ENCODE measurements around the gene SERAC1. TPM values are rescaled to one million over a fixed set of nuclear protein-coding genes. Genes with fewer than 3 reads are reported as not detected.
"Not testable (repeated sequence)": the region's sequence is repeated elsewhere in the genome, so short reads cannot be mapped to it uniquely, and the experiment has no call there.

SERAC1 gene
- 10 to 100 TPM; 11.3 to 14.1 (median 13.8) TPM for polyA plus RNA-seq (ENCODE audit: insufficient read length in 3 of 3)
- long read RNA-seq, donor 1, partial matches to known transcripts, result 0 of 2 reads
- long read RNA-seq, donor 1, other reads (novel, unspliced or antisense), result 0 of 2 reads
- long read RNA-seq, donor 2, partial matches to known transcripts, result 0 of 2 reads
- long read RNA-seq, donor 2, other reads (novel, unspliced or antisense), result 0 of 2 reads
- long read RNA-seq, donor 3, full-length matches to known transcripts, result 2 of 237 reads
- long read RNA-seq, donor 3, partial matches to known transcripts, result 57 of 237 reads
- long read RNA-seq, donor 3, other reads (novel, unspliced or antisense), result 178 of 237 reads
- long read RNA-seq, donor 4, partial matches to known transcripts, result 0 of 2 reads
- long read RNA-seq, donor 4, other reads (novel, unspliced or antisense), result 0 of 2 reads
- long read RNA-seq, donor 5, result 0 reads
- long read RNA-seq, donor 6, result 0 reads
- long read RNA-seq, donor 7, partial matches to known transcripts, result 250 of 422 reads
- long read RNA-seq, donor 7, other reads (novel, unspliced or antisense), result 171 of 422 reads
- long read RNA-seq, donor 8, result 0 reads
- long read RNA-seq, donor 9, result 0 reads
- long read RNA-seq, donor 10, partial matches to known transcripts, result 0 of 2 reads
- long read RNA-seq, donor 10, other reads (novel, unspliced or antisense), result 0 of 2 reads
- long read RNA-seq, donor 11, partial matches to known transcripts, result 0 of 1 reads
- long read RNA-seq, donor 11, other reads (novel, unspliced or antisense), result 0 of 1 reads
- long read RNA-seq, donor 12, partial matches to known transcripts, result 35 of 155 reads
- long read RNA-seq, donor 12, other reads (novel, unspliced or antisense), result 119 of 155 reads
- long read RNA-seq, donor 13, result 0 reads
- long read RNA-seq, donor 14, partial matches to known transcripts, result 64 of 230 reads
- long read RNA-seq, donor 14, other reads (novel, unspliced or antisense), result 163 of 230 reads
- long read RNA-seq, donor 15, partial matches to known transcripts, result 44 of 87 reads
- long read RNA-seq, donor 15, other reads (novel, unspliced or antisense), result 42 of 87 reads
- long read RNA-seq, donor 16, partial matches to known transcripts, result 265 of 593 reads
- long read RNA-seq, donor 16, other reads (novel, unspliced or antisense), result 321 of 593 reads

DNA sequence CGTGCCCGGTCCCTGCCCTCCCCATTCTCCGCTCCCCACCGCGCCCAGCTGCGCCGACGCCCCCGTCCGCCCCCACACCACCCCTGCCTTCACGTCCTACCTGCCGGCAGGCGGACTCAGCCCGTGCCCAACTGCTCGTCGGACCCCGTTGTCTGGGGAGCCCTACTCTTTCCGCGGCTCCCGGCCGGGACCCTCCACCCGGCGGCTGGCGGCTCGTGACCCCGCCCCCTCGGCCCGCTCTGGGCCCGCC, at the start of gene SERAC1:
TSS of gene SERAC1 (minus strand) at position 223 of the 250 bp plus-strand sequence. CDS start 9,899 bp downstream, outside the sequence.
- no peak for DNase-seq (ENCODE audit: extremely low read depth in 1 of 11, low read depth in 9 of 11, low spot score in 4 of 11)

DNA sequence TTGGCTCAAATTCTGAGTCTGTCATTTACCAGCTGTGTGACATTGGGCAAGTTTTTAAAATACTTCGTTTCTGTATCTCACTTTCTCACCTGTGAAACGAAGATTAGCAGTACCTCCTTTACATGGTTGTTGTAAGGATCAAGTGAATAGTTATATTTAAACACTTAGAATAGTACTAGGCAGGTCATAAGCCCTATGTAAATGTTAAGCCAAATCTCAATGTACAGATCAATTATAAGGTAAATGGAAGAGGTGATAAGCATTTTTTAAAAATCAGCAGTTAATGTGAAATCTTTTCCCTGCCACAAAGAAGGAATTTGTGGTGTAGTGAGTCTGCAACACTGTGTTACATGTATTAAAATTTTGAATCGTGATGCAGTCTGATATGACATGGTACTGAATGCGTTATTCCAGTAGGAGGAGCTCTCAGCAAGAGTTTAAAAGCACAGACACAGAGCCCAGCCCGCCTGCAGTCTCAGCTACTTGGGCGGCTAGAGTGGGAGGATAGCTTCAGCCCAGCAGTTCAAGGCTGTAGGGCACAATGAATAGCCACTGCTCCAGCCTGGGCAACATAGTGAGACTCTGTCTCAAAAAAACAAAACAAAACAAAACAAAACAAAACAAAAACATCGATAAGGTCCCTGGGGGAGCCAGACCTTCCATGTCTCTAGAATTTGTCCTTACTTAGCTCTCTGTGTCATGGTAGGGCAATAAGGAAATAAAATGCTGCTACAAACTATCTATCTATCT, 46.0 kb upstream of the SERAC1 start:
- peak in 3 of 11 donors; percentile 42 to 63 (median 58) for DNase-seq (ENCODE audit: extremely low read depth in 1 of 11, low read depth in 9 of 11, low spot score in 4 of 11)

DNA sequence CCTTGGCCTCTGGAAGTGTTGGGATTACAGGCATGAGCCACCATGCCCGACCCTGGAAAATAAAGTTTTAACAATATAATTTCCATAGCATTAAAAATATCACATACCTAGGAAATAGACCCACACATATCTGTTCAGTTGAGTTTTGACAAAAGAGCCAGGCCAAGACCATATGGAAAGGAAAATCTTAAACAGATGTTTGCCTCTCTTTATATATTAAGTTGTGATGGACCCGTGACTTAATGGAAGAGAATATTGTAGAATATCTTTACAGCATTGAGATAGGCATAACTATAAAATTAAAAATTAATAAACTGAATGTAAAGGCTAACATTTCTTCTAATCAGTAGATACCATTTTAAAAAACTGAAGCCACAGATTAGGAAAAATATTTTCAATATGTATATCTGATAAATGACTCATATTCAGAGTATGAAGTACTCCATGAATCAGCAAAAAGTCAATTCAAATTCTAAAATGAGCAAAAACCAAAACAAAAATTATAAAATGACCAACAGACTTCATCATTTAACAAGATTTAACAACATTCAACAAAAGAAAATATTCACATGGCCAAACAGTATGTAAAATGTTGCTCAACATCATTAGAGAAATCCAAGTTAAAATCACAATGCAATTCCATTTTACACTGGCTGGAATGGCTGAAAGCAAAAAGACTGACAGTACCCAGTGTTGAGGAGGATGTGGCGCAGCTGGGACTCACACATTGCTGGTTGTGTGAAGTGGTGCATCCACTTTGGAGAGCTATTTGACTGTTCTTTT, 43.4 kb upstream of the SERAC1 start:
- no peak for DNase-seq (ENCODE audit: extremely low read depth in 1 of 11, low read depth in 9 of 11, low spot score in 4 of 11)

DNA sequence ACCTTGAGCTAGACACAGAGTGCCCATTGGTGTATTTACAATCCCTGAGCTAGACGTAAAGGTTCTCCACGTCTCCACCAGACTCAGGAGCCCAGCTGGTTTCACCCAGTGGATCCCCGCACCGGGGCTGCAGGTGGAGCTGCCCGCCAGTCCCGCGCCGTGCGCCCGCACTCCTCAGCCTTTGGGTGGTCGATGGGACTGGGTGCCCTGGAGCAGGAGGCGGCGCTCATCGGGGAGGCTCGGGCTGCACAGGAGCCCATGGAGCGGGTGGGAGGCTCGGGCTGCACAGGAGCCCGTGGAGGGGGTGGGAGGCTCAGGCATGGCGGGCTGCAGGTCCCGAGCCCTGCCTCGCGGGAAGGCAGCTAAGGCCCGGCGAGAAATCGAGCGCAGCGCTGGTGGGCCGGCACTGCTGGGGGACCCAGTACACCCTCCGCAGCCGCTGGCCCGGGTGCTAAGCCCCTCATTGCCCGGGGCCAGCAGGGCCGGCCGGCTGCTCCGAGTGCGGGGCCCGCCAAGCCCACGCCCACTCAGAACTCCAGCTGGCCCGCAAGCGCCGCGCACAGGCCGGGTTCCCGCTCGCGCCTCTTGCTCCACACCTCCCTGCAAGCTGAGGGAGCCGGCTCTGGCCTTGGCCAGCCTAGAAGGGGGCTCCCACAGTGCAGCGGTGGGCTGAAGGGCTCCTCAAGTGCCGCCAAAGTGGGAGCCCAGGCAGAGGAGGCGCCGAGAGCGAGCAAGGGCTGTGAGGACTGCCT, 41.7 kb upstream of the SERAC1 start:
- not testable (repeated sequence) for DNase-seq (ENCODE audit: extremely low read depth in 1 of 11, low read depth in 9 of 11, low spot score in 4 of 11)

DNA sequence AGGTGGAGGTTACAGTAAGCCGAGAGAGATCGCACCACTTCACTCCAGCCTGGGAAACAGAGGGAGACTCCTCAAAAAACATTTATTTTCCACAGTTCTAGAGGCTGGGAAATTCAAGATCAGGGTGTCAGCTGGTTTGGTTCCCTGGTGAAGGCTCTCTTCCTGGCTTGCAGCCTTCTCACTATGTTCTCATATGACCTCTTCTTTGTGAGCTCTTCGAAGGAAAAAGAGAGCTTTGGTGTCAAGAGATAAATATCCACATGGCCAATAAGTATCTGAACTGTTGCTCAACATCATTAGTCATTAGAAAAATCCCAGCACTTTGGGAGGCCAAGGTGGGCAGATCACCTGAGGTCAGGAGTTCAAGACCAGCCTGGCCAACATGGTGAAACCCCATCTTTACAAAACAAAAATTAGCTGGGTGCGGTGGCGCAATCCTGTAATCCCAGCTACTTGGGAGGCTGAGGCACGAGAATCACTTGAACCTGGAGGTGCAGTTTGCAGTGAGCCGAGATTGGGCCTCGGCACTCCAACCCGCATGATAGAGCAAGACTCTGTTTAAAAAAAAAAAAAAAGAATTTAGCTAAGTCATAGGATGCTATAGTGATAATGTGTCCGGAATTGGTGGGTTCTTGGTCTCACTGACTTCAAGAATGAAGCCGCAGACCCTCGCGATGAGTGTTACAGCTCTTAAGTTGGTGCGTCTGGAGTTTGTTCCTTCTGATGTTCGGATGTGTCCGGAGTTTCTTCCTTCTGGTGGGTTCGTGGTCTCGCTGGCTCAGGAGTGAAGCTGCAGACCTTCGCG, 40.4 kb upstream of the SERAC1 start:
- not testable (repeated sequence) for DNase-seq (ENCODE audit: extremely low read depth in 1 of 11, low read depth in 9 of 11, low spot score in 4 of 11)

DNA sequence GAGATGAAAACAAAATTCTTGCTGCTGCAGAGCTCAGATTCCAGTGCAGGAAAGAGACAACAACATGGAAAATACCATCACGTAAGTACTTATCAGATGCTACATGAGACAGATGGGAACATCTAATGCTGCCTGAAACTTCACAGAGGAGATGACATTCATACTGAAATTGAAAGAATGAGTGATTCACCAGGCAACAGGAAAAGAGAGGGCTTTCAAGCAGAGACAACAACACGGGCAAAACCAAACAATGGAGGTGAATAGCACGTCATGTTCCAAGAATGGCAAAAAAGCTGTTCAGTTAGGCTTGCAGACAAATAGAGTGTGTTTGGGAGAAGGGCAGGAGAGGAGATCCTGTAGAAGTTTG, 39.3 kb upstream of the SERAC1 start:
- no peak for DNase-seq (ENCODE audit: extremely low read depth in 1 of 11, low read depth in 9 of 11, low spot score in 4 of 11)

DNA sequence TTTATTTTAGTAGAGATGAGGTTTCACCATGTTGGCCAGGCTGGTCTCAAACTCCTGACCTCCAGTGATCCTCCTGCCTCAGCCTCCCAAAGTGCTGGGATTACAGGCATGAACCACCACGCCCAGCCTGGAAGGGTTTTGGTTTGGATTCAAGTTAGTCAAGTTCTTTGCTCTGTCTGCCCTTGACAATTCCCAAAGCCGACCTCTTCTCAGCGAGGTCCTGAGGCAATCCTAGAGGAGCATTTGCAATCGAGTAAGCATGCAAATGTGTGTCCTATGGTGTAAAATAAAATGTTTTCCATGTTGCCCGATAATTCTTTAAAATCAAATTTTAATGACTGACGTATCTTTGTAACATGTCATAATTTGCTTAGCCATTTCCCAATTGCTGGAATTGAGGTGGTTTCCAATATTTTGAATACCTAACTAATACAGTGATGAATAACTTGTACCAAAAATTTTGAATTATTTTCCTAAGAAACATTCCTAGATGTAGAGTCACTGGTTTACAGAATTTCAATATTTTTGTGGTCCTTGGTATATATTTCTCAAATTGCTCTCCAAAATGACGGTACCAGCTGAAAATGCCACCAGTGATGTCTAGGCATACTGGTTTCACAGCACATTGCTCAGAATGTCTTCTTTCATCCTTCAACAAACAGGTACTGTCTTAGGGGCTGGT, 38.8 kb upstream of the SERAC1 start:
- no peak for DNase-seq (ENCODE audit: extremely low read depth in 1 of 11, low read depth in 9 of 11, low spot score in 4 of 11)

DNA sequence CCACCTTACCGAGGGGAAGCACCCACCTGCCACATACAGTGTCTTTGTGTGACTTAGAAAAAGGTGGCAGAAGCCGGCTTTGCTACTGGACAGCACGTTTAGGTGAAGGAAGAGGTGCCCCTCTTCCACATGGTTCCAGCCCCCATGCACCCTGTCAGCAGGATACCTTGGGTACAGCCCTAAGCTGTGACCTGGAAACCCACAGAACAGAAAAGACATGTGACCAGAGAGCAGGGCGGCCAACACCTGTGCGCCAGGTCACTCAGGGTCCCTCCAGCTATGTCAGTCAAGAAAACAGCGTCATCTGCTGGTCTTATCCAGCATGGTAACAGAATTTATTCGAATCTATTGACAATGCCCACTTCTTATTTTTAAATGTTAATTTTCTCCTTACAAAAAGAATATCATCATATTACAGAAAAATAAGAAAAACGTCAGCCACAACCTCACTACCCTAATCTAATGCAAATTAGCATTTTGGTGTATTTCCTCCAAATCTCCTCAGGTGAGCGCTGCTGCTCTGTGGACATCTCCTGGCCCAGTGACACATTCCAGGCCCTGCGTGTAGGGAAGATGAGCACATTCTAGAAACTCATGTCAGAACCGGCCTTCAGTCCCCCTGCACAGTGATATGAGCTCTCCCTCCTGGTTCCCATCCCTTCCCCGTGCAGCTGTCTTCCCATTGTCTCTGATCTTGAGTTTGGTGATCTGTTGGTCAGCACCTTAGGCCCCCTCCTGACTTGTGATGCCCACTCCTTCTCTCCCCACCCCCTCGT, 37.3 kb upstream of the SERAC1 start:
- DNase-seq (ENCODE audit: extremely low read depth in 1 of 11, low read depth in 9 of 11, low spot score in 4 of 11), result no peak

DNA sequence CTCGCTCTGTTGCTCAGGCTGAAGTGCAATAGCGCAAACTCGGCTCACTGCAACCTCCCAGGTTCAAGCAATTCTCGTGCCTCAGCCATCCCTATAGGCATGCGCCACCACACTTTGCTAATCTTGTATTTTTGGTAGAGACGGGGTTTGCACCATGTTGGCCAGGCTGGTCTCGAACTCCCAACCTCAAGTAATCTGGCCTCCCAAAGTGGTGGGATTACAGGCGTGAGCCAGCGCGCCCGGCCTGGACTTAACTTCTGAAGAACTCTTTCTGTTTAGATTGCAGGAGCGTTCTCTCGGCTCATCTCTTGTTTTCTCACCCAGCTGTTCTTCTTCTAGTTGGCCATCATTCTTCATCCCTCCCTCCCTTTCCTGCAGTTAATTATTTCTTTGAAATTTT, 30.4 kb upstream of the SERAC1 start:
- peak in 2 of 11 donors; percentile 37 to 42 for DNase-seq (ENCODE audit: extremely low read depth in 1 of 11, low read depth in 9 of 11, low spot score in 4 of 11)

DNA sequence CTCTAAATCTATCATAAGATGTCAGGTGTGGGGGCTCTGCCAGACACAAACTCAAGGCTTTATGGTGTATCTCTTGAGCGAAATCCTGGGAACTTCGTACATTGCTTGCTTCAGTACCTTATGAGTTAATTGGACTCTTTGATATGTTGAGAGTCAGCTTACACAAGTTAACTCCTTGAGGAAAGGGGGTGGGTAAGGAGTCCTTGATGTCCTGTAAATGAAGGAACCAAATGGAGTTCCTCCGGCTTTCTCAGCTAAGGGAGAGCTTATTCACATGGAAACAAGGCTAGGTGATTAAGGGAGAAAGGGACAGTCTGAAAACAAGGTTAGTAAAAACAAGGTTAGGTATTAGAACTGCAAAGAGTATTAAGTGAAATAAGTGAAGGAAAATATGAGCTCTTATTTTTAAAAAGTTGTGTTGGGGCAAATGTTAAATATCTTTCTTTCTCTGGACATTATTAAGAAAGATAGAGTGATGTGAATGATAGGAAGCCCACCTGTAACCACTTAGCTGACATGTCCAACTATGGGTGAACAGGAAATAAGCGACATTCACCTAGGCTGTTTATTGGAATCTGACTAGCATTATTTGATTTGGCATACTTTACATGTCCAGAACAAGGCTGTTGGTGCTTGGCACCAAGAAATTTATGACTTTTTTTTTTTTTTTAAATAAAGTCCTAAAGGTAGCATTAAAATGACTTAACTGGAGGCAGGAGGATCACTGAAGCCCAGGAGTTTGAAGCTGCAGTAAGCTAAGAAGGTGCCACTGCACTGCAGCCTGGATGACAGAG, 26.6 kb upstream of the SERAC1 start:
- no peak for DNase-seq (ENCODE audit: extremely low read depth in 1 of 11, low read depth in 9 of 11, low spot score in 4 of 11)

DNA sequence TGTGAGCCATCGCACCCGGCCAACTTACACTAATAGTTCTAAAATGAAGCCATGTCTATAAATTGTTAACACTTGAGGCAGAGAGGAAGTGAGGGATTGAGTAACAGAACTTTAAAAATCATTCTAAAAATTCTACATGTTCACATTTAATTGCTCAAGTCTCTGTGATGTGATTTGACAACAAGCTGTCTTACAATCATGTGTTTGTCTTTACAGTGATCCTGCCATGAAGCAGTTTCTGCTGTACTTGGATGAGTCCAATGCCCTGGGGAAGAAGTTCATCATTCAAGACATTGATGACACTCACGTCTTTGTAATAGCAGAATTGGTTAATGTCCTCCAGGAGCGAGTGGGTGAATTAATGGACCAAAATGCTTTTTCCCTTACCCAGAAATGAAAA, 23.7 kb upstream of the SERAC1 start:
- no peak for DNase-seq (ENCODE audit: extremely low read depth in 1 of 11, low read depth in 9 of 11, low spot score in 4 of 11)

DNA sequence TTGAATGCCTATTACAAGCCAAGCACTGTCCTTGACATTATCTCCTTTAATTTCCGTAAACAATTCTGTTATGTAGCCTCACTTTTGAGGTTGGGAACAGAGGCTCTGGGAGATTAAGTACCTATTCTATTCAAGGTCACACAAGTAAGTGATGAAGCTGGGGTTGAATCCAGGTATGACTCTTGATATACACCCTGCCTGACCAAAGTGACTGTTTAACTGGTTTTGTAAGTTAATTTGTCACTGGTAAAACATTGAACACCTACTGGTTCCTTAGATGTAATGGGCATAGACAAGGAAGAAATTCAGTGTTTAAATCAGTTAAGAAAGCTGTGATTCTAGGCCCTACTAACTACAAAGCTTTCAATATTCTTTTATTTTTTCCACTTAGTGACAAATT, 23.0 kb upstream of the SERAC1 start:
- no peak for DNase-seq (ENCODE audit: extremely low read depth in 1 of 11, low read depth in 9 of 11, low spot score in 4 of 11)

DNA sequence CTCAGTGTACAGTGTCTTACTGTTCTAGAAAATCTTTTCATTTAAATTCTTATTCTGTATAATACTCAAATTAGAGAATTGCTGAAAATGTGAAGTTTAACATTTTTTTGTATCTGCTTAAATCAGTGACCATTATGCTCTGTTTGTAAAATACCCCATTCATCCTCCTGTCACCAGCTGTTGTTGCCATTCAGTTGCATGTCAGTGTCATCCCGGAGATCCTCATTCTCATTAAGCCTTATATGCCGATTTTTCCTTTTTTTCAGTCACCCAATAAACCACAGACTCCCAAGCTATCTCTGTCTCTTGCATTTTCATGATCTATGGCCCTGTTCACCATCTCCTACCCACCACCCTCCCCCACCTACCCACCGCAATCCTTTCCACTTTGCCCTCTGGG, 20.5 kb upstream of the SERAC1 start:
- no peak for DNase-seq (ENCODE audit: extremely low read depth in 1 of 11, low read depth in 9 of 11, low spot score in 4 of 11)

DNA sequence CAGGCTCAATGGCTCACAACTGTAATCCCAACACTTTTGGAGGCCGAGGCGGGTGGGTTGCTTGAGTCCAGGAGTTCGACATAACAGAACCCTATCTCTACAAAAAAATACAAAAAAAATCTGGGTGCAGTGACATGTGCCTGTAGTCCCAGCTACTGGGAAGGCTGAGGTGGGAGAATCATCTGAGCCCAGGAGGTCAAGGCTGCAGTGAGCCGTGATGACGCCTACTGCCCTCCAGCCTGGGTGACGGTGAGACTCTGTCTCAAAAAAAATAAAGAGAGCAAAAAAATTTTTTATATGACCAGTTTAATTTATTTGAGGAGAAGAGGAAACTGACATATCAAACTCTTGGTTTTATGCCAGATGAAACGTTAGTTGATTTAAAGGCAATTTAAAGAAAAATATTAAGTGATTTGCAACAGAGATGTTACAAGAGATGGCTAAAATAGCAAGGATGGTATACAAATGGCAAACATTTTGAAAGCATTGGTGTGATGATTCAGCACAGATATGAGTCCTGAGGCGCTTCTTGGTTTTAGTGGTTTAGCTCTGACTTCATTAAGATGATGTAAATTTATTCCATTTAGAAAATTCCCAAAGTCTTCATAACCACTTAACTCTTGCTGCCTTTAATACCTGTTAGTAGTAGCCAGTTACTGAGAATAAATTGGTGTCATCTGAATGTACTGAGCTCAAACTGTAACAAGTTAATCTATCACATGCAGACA, 17.8 kb upstream of the SERAC1 start:
- no peak for DNase-seq (ENCODE audit: extremely low read depth in 1 of 11, low read depth in 9 of 11, low spot score in 4 of 11)
